Hepatocyte (in vitro differentiated cells): ENCODE data around the gene ANKRD44. TPM values are rescaled to one million over a fixed set of nuclear protein-coding genes. Genes with fewer than 3 reads are reported as not detected.

Experiments used
- DNase-seq: peaks from one replicate; pipeline ENCODE4 v3.0.0-alpha.2; 2016; ENCODE audit warnings: low spot score
- H2AFZ ChIP-seq: fragments of 200-600 bp; sonication (generic); 2 replicates; pipeline ENCODE4 v1.6.0; 2016; ENCODE audit warnings: antibody characterized with exemption, mild to moderate bottlenecking
- H3K27ac ChIP-seq: fragments of 200-600 bp; sonication (generic); 2 replicates; pipeline ENCODE4 v1.5.1; 2016; ENCODE audit warnings: mild to moderate bottlenecking
- H3K27me3 ChIP-seq: fragments of 200-600 bp; sonication (generic); 2 replicates; pipeline ENCODE4 v1.6.1; 2016
- H3K36me3 ChIP-seq: fragments of 200-600 bp; sonication (generic); replicated peaks from 2 replicates; pipeline ENCODE4 v1.5.1; 2016; ENCODE audit warnings: low read depth; ENCODE audit not compliant: insufficient read depth
- H3K4me1 ChIP-seq: fragments of 200-600 bp; sonication (generic); 2 replicates; pipeline ENCODE4 v1.5.1; 2016; ENCODE audit warnings: mild to moderate bottlenecking, moderate library complexity; ENCODE audit not compliant: insufficient read depth
- H3K4me2 ChIP-seq: fragments of 200-600 bp; sonication (generic); 2 replicates; pipeline ENCODE4 v1.6.0; 2016
- H3K4me3 ChIP-seq: fragments of 200-600 bp; sonication (generic); 2 replicates; pipeline ENCODE4 v1.5.1; 2016; ENCODE audit warnings: mild to moderate bottlenecking
- H3K79me2 ChIP-seq: fragments of 200-600 bp; sonication (generic); 2 replicates; pipeline ENCODE4 v1.6.0; 2017; ENCODE audit warnings: mild to moderate bottlenecking
- H3K9me2 ChIP-seq: fragments of 200-600 bp; sonication (generic); replicated peaks from 2 replicates; pipeline ENCODE4 v1.6.0; 2017; ENCODE audit warnings: mild to moderate bottlenecking; ENCODE audit not compliant: insufficient read depth
- H3K9me3 ChIP-seq: fragments of 200-600 bp; sonication (generic); 2 replicates; pipeline ENCODE4 v1.5.1; 2016; ENCODE audit warnings: low read depth, mild to moderate bottlenecking
- H4K20me1 ChIP-seq: fragments of 200-600 bp; sonication (generic); 2 replicates; pipeline ENCODE4 v1.6.0; 2016; ENCODE audit warnings: mild to moderate bottlenecking; ENCODE audit not compliant: insufficient read depth, poor library complexity, severe bottlenecking
- EZH2 ChIP-seq: fragments of 200-600 bp; sonication (generic); IDR thresholded peaks from 2 replicates; pipeline ENCODE4 v1.6.1; 2016; ENCODE audit warnings: antibody characterized with exemption, mild to moderate bottlenecking, borderline replicate concordance
- EZH2phosphoT487 ChIP-seq: fragments of 200-600 bp; sonication (generic); IDR thresholded peaks from one replicate; pipeline ENCODE4 v1.6.1; 2018; ENCODE audit warnings: antibody characterized with exemption, mild to moderate bottlenecking, low read depth, moderate library complexity; ENCODE audit not compliant: unreplicated experiment, severe bottlenecking
- WGBS: methylation state at CpG from one replicate; pipeline ENCODE4 v1.1.6; 2016; ENCODE audit warnings: low lambda C conversion rate; ENCODE audit errors: missing lambda C conversion rate; 5-methylcytosine and 5-hydroxymethylcytosine counted together
- polyA plus RNA-seq: library from polyadenylated mRNA; unstranded; fragments of >200 nt; fragmentation: Nextera tagmentation; extraction: Ambion mirVana; gene quantifications from 2 replicates; pipeline ENCODE4 v1.2.1, GENCODE V29; 2016
- total RNA-seq: library from RNA; depleted of rRNA; stranded (reverse); fragments of >200 nt; gene quantifications from 2 replicates; pipeline ENCODE4 v1.2.3, GENCODE V29; 2014
- TF ChIP-seq, protein P1 (sequence below): fragments of 200-600 bp; sonication (generic); IDR thresholded peaks from 2 replicates; pipeline ENCODE4 v1.5.1; 2016; ENCODE audit warnings: antibody characterized with exemption, mild to moderate bottlenecking; ENCODE audit not compliant: poor library complexity

Gene ANKRD44
- total and polyA plus RNA-seq, 2 experiments from 2014 or later = 5.9 to 9.1 TPM

GRCh38 chr2:197247083-197247482 is 63.5 kb downstream of the ANKRD44 start:
- H3K9me2 ChIP-seq = no peaks in the 10 kb centered on the region
- no peak overlapping the region for H2AFZ ChIP-seq
- no peak overlapping the region for H3K4me2 ChIP-seq
- TF ChIP-seq EZH2phosphoT487 = no peak
- TF ChIP-seq, protein P1, sequence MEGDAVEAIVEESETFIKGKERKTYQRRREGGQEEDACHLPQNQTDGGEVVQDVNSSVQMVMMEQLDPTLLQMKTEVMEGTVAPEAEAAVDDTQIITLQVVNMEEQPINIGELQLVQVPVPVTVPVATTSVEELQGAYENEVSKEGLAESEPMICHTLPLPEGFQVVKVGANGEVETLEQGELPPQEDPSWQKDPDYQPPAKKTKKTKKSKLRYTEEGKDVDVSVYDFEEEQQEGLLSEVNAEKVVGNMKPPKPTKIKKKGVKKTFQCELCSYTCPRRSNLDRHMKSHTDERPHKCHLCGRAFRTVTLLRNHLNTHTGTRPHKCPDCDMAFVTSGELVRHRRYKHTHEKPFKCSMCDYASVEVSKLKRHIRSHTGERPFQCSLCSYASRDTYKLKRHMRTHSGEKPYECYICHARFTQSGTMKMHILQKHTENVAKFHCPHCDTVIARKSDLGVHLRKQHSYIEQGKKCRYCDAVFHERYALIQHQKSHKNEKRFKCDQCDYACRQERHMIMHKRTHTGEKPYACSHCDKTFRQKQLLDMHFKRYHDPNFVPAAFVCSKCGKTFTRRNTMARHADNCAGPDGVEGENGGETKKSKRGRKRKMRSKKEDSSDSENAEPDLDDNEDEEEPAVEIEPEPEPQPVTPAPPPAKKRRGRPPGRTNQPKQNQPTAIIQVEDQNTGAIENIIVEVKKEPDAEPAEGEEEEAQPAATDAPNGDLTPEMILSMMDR = no peak
- TF ChIP-seq EZH2 = no peak
- H3K4me1 ChIP-seq = no peaks in the 10 kb centered on the region
- DNase-seq = no peak
- no peaks in the 10 kb centered on the region for H3K9me3 ChIP-seq
- WGBS = 83% methylated on average over 5 of the region's 5 CpGs
- no peaks in the 10 kb centered on the region for H3K27me3 ChIP-seq
- H3K4me3 ChIP-seq = no peak overlapping the region
- no peak overlapping the region for H3K27ac ChIP-seq
- no peaks in the 10 kb centered on the region for H4K20me1 ChIP-seq
- H3K36me3 ChIP-seq = no peaks in the 10 kb centered on the region
- H3K79me2 ChIP-seq = no peaks in the 10 kb centered on the region

- Histone ChIP-seq H2AFZ (no peak overlapping the region), H3K79me2 (no peaks in the 10 kb centered on the region), H3K9me3 (no peaks in the 10 kb centered on the region), H3K4me3 (no peak overlapping the region), H3K9me2 (no peaks in the 10 kb centered on the region), H3K36me3 (no peaks in the 10 kb centered on the region), H4K20me1 (no peaks in the 10 kb centered on the region), H3K4me2 (no peak overlapping the region), H3K27ac (no peak overlapping the region), H3K4me1 (no peaks in the 10 kb centered on the region), H3K27me3 (no peaks in the 10 kb centered on the region)
- no peak for DNase-seq
- TF ChIP-seq EZH2phosphoT487 (no peak), EZH2 (no peak)
- TF ChIP-seq, protein P1 = no peak
- WGBS = 96% methylated on average over 6 of the region's 6 CpGs
Measured at GRCh38 chr2:197245829-197246804, 64.5 kb downstream of the ANKRD44 start.

DNA sequence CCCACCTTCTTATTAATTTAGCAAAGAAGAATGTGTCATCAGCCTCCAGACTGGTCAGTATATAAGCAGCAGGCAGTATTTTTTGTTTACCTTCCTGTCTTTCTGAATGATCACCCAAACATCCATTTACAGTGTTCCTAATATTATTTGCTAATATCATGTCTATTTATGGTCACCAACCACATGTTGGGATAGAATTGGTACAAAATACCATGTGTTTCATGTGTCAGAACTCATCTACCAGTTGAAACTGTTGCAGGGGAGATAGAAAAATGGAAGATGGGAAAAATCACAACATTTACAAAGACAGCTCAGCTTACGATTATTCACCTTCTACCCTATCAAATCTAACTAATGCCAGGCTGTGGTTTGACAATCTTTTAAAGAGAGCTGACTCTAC is 66.2 kb downstream of the ANKRD44 start:
- H3K4me1 ChIP-seq = no peaks in the 10 kb centered on the region
- H3K27me3 ChIP-seq = no peaks in the 10 kb centered on the region
- H3K27ac ChIP-seq = no peak overlapping the region
- H2AFZ ChIP-seq = no peak overlapping the region
- H3K9me2 ChIP-seq = no peaks in the 10 kb centered on the region
- no peaks in the 10 kb centered on the region for H3K9me3 ChIP-seq
- TF ChIP-seq, protein P1 = no peak
- TF ChIP-seq EZH2phosphoT487 = no peak
- no peak for TF ChIP-seq EZH2
- H3K4me3 ChIP-seq = no peak overlapping the region
- 97% methylated on average over 1 of the region's 1 CpG for WGBS
- no peak overlapping the region for H3K4me2 ChIP-seq
- DNase-seq = no peak
- H4K20me1 ChIP-seq = no peaks in the 10 kb centered on the region
- H3K36me3 ChIP-seq = no peaks in the 10 kb centered on the region
- H3K79me2 ChIP-seq = no peaks in the 10 kb centered on the region
